Upper lobe of left lung (tissue), 4 donors: ENCODE results near the gene ARHGEF10L.

Experiments
- POLR2A ChIP-seq, 4 donors: fragments of 450-650 bp; IDR thresholded peaks; one replicate each; pipeline ENCODE4 v1.5.1; 2016 to 2017; ENCODE audit warnings: antibody characterized with exemption in 4 of 4, mild to moderate bottlenecking in 2 of 4
- POLR2AphosphoS5 ChIP-seq, 2 donors: sonication (generic); formaldehyde crosslinking; IDR thresholded peaks; one replicate each; pipeline ENCODE4 v1.5.1; 2017; ENCODE audit warnings: antibody characterized with exemption in 2 of 2
- TF ChIP-seq, protein P1 (sequence below), 6 experiments: fragments of 450-650 bp in 4 of 6; fragments of 200-600 bp in 2 of 6; sonication (generic) in 2 of 6; IDR thresholded peaks; one replicate each; pipeline ENCODE4 v1.5.1; 2016 to 2019; ENCODE audit warnings: antibody characterized with exemption in 6 of 6

DNA sequence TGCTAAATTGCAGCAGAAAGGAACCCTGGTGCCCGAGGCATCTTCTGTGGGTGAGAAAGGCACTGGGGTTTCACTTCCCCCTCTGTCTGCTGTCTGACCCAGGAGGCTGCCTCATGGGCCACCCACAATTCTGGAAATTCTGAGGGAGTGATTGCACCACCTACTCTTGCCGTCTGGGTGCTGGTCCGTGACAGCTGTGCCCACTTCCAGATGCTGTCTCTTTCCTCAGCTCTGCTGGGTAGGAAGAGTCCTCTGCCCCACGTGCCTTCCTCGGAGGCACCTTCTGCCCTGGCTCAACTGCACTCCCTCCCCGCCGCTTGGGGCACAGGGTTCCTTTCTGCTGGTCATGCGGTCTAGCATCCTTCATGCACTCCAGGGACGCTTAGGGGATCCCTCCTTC is 96.3 kb downstream of the ARHGEF10L start:
- TF ChIP-seq, protein P1, sequence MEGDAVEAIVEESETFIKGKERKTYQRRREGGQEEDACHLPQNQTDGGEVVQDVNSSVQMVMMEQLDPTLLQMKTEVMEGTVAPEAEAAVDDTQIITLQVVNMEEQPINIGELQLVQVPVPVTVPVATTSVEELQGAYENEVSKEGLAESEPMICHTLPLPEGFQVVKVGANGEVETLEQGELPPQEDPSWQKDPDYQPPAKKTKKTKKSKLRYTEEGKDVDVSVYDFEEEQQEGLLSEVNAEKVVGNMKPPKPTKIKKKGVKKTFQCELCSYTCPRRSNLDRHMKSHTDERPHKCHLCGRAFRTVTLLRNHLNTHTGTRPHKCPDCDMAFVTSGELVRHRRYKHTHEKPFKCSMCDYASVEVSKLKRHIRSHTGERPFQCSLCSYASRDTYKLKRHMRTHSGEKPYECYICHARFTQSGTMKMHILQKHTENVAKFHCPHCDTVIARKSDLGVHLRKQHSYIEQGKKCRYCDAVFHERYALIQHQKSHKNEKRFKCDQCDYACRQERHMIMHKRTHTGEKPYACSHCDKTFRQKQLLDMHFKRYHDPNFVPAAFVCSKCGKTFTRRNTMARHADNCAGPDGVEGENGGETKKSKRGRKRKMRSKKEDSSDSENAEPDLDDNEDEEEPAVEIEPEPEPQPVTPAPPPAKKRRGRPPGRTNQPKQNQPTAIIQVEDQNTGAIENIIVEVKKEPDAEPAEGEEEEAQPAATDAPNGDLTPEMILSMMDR (IDR thresholded peaks at IDR 0.05) = no peak
- TF ChIP-seq POLR2AphosphoS5 (IDR thresholded peaks at IDR 0.05) (peak; percentile 14 to 36), POLR2A (IDR thresholded peaks at IDR 0.05) (peak in 1 of 4 donors; percentile 23)
